CD14-positive monocyte (primary cell): ENCODE data around the gene DNAH9. TPM values are rescaled to one million over a fixed set of nuclear protein-coding genes. Genes with fewer than 3 reads are reported as not detected.

Source experiments
- DNase-seq, 3 donors: peaks; one replicate each; pipeline ENCODE4 v3.0.0-alpha.2; 2011 to 2022
- H2AFZ ChIP-seq: 2 replicates; pipeline ENCODE4 v1.6.0; 2012; ENCODE audit warnings: mild to moderate bottlenecking, low read depth, low read length, inconsistent platforms; ENCODE audit not compliant: insufficient read depth, poor library complexity, severe bottlenecking
- H3K27ac ChIP-seq, 2 donors: 1 replicate in 1 of 2; 2 replicates in 1 of 2; pipeline ENCODE4 v1.5.1; 2012 to 2013; ENCODE audit warnings: low read length in 2 of 2, control low read depth in 1 of 2, inconsistent platforms in 1 of 2, low read depth in 1 of 2, mild to moderate bottlenecking in 1 of 2
- H3K27me3 ChIP-seq, 2 donors: one replicate each; pipeline versions ENCODE4 v1.6.0 to v1.6.1; 2011 to 2013; ENCODE audit warnings: low read length in 2 of 2; ENCODE audit not compliant: control insufficient read depth in 2 of 2, insufficient read depth in 2 of 2
- H3K36me3 ChIP-seq, 2 donors: replicated peaks in 1 of 2; 1 replicate in 1 of 2; 2 replicates in 1 of 2; pipeline versions ENCODE4 v1.5.1 to v1.6.1; 2012 to 2013; ENCODE audit warnings: low read length in 2 of 2, control low read depth in 1 of 2, inconsistent platforms in 1 of 2, mild to moderate bottlenecking in 1 of 2; ENCODE audit not compliant: insufficient read depth in 2 of 2, control insufficient read depth in 1 of 2
- H3K4me1 ChIP-seq, 2 donors: 1 replicate in 1 of 2; 2 replicates in 1 of 2; pipeline versions ENCODE4 v1.5.1 to v1.6.1; 2012 to 2013; ENCODE audit warnings: low read length in 2 of 2, control low read depth in 1 of 2, inconsistent platforms in 1 of 2, mild to moderate bottlenecking in 1 of 2, moderate library complexity in 1 of 2; ENCODE audit not compliant: insufficient read depth in 2 of 2, control insufficient read depth in 1 of 2
- H3K4me2 ChIP-seq: replicated peaks from 2 replicates; pipeline ENCODE3; 2012; ENCODE audit warnings: low read length, moderate library complexity, mild to moderate bottlenecking; ENCODE audit not compliant: poor library complexity, severe bottlenecking; ENCODE audit errors: extremely low read depth
- H3K4me3 ChIP-seq, 3 experiments: fragments of 200-600 bp in 1 of 3; sonication (generic) in 1 of 3; replicated peaks in 1 of 3; 1 replicate in 2 of 3; 2 replicates in 1 of 3; pipeline ENCODE4 v1.5.1; 2011 to 2013; ENCODE audit warnings: low read length in 3 of 3, mild to moderate bottlenecking in 3 of 3, control low read depth in 2 of 3, low read depth in 2 of 3, inconsistent platforms in 1 of 3, moderate library complexity in 1 of 3
- H3K79me2 ChIP-seq: 2 replicates; pipeline ENCODE4 v1.6.0; 2012; ENCODE audit warnings: mild to moderate bottlenecking, control low read depth, inconsistent platforms, low read length, moderate library complexity; ENCODE audit not compliant: insufficient read depth
- H3K9ac ChIP-seq: 2 replicates; pipeline ENCODE4 v1.6.0; 2017; ENCODE audit warnings: low read length, mild to moderate bottlenecking; ENCODE audit not compliant: insufficient read depth, poor library complexity, severe bottlenecking
- H3K9me3 ChIP-seq, 2 donors: replicated peaks in 1 of 2; 1 replicate in 1 of 2; 2 replicates in 1 of 2; pipeline versions ENCODE4 v1.5.1 to v1.6.1; 2012 to 2013; ENCODE audit warnings: low read length in 2 of 2, control low read depth in 1 of 2; ENCODE audit not compliant: control insufficient read depth in 1 of 2, insufficient read depth in 1 of 2
- H4K20me1 ChIP-seq: 2 replicates; pipeline ENCODE4 v1.6.0; 2012; ENCODE audit warnings: mild to moderate bottlenecking, low read length, control low read depth, moderate library complexity; ENCODE audit not compliant: insufficient read depth
- H3K27ac Mint-ChIP-seq, 7 donors: one replicate each; pipeline ENCODE4 v1.8.0; 2020; ENCODE audit warnings: mild to moderate bottlenecking in 7 of 7, mixed read lengths in 7 of 7, moderate library complexity in 6 of 7, inconsistent platforms in 2 of 7
- H3K27me3 Mint-ChIP-seq, 3 donors: one replicate each; pipeline ENCODE4 v1.8.0; 2021 to 2022; ENCODE audit warnings: low read depth in 3 of 3, mild to moderate bottlenecking in 3 of 3, mixed read lengths in 3 of 3, moderate library complexity in 3 of 3, inconsistent platforms in 1 of 3
- H3K36me3 Mint-ChIP-seq, 2 donors: one replicate each; pipeline ENCODE4 v1.8.0; 2020; ENCODE audit warnings: mixed read lengths in 2 of 2, inconsistent platforms in 1 of 2, mild to moderate bottlenecking in 1 of 2
- H3K4me1 Mint-ChIP-seq: one replicate; pipeline ENCODE4 v1.8.0; 2020; ENCODE audit warnings: mild to moderate bottlenecking, mixed read lengths
- H3K4me3 Mint-ChIP-seq, 2 donors: one replicate each; pipeline ENCODE4 v1.8.0; 2020; ENCODE audit warnings: mild to moderate bottlenecking in 2 of 2, mixed read lengths in 2 of 2, moderate library complexity in 1 of 2
- H3K9me3 Mint-ChIP-seq, 7 donors: one replicate each; pipeline ENCODE4 v1.8.0; 2020 to 2022; ENCODE audit warnings: mixed read lengths in 7 of 7, mild to moderate bottlenecking in 6 of 7, moderate library complexity in 6 of 7, inconsistent platforms in 2 of 7
- CTCF ChIP-seq: fragments of 200-600 bp; IDR thresholded peaks from one replicate; pipeline ENCODE4 v1.8.0; 2022; ENCODE audit warnings: antibody characterized with exemption, mild to moderate bottlenecking
- WGBS: methylation state at CpG from one replicate; pipeline ENCODE4 v1.1.5; 2013; ENCODE audit warnings: missing lambda C conversion rate; ENCODE audit not compliant: insufficient coverage; 5-methylcytosine and 5-hydroxymethylcytosine counted together
- intact Hi-C, 2 donors: fragments of 100-400 bp; cut with micrococcal nuclease; formaldehyde crosslinking; loops; one replicate each; pipeline versions ENCODE4 v1.15.0 to v1.15.1; 2023
- polyA plus RNA-seq, 3 donors: library from polyadenylated mRNA; depleted of rRNA in 1 of 3; unstranded in 2 of 3; stranded (reverse) in 1 of 3; fragments of 300-500 nt in 2 of 3; fragments of >200 nt in 1 of 3; fragmentation: Illumina TruSeq in 2 of 3; gene quantifications; 1 replicate in 2 of 3; 2 replicates in 1 of 3; pipeline ENCODE4 v1.2.3, GENCODE V29; 2012 to 2021

The DNAH9 gene
- polyA plus RNA-seq, 3 donors = not detected

DNA sequence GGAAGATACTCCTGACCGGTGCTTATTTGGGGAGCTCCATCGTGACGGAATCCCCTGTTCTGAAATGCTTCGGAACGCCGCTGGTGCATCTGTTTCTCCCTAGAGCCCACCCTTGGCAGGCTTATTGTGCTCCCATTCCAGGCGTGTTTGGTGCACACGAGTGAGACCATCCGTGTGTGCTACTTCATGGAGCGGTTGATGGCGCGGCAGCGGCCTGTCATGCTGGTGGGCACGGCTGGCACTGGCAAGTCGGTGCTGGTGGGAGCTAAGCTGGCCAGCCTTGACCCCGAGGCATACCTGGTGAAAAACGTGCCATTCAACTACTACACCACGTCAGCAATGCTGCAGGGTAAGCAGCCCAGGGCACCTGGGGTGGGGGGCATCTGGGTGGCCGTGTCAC, 170.7 kb downstream of the DNAH9 start:
- Histone ChIP-seq H3K4me3 (no peak overlapping the region), H3K4me2 (no peak overlapping the region), H3K9me3 (peaks cover 22 to 25% of the 10 kb centered on the region in 2 donors), H3K27me3 (no peaks in the 10 kb centered on the region), H3K9ac (no peak overlapping the region), H3K79me2 (no peaks in the 10 kb centered on the region), H4K20me1 (no peaks in the 10 kb centered on the region), H3K4me1 (no peaks in the 10 kb centered on the region), H2AFZ (no peak overlapping the region), H3K36me3 (no peaks in the 10 kb centered on the region), H3K27ac (no peak overlapping the region)
- TF ChIP-seq CTCF = no peak
- H3K27me3 Mint-ChIP-seq = no peaks in the 10 kb centered on the region
- no peak overlapping the region for H3K4me3 Mint-ChIP-seq
- no peaks in the 10 kb centered on the region for H3K36me3 Mint-ChIP-seq
- intact Hi-C loops = no loop called here
- no peak overlapping the region for H3K27ac Mint-ChIP-seq
- 90% methylated on average over 16 of the region's 19 CpGs for WGBS
- DNase-seq = no peak
- H3K9me3 Mint-ChIP-seq = peaks cover 11 to 29% (median 25%) of the 10 kb centered on the region in 7 donors
- no peaks in the 10 kb centered on the region for H3K4me1 Mint-ChIP-seq

GRCh38 chr17:11772031-11772430, 173.8 kb downstream of the DNAH9 start:
- Histone ChIP-seq H4K20me1 (no peaks in the 10 kb centered on the region), H3K27ac (no peak overlapping the region), H3K79me2 (no peaks in the 10 kb centered on the region), H3K4me3 (no peak overlapping the region), H3K9ac (no peak overlapping the region), H3K4me1 (no peaks in the 10 kb centered on the region), H3K27me3 (no peaks in the 10 kb centered on the region), H3K4me2 (no peak overlapping the region), H3K9me3 (peaks cover 18 to 22% of the 10 kb centered on the region in 2 donors), H3K36me3 (no peaks in the 10 kb centered on the region), H2AFZ (no peak overlapping the region)
- Mint-ChIP-seq H3K27ac (peak overlapping the region in 1 of 7 donors; percentile 3), H3K4me1 (no peaks in the 10 kb centered on the region), H3K27me3 (no peaks in the 10 kb centered on the region), H3K36me3 (no peaks in the 10 kb centered on the region), H3K4me3 (no peak overlapping the region), H3K9me3 (peaks cover 9 to 24% (median 19%) of the 10 kb centered on the region in 7 donors)
- intact Hi-C loops = loop anchor here in 1 of 2 donors (10.0 kb wide), 1 partner anchor 57 kb away; no protein-coding TSS in a partner anchor
- no peak for TF ChIP-seq CTCF
- DNase-seq = no peak
